Panc1 (cell line): ENCODE data around the gene EOLA2. TPM values are rescaled to one million over a fixed set of nuclear protein-coding genes. Genes with fewer than 3 reads are reported as not detected.

Experiments used
- ATAC-seq: fragments of 200-7000 bp; cut with Tn5 transposase; 2 replicates; pipeline ENCODE4 v1.9.1; 2020; ENCODE audit warnings: mild to moderate bottlenecking, moderate library complexity
- BruUV-seq: library from RNA; stranded (reverse); fragments of 400-500 nt; replicated peaks from 2 replicates; lab custom pipeline; 2021; lab: Mats Ljungman, UMichigan
- CTCF ChIA-PET: fragments of 300-600 bp; sonication (Branson Sonifier 250); formaldehyde crosslinking; loops from one replicate; lab custom pipeline; 2022; ENCODE audit warnings: antibody characterized with exemption; lab: Charles Lee
- POLR2A ChIA-PET: fragments of 300-600 bp; sonication (Branson Sonifier 250); formaldehyde crosslinking; loops from one replicate; lab custom pipeline; 2022; ENCODE audit warnings: antibody characterized with exemption; lab: Charles Lee
- DNase-seq: peaks from one replicate; pipeline ENCODE4 v3.0.0-alpha.2; 2010; ENCODE audit warnings: low read depth, low spot score
- H3K27ac ChIP-seq: 2 replicates; pipeline ENCODE4 v1.5.1; 2011; ENCODE audit warnings: mild to moderate bottlenecking, low read length, inconsistent platforms
- H3K27me3 ChIP-seq: fragments of 200-500 bp; sonication (Bioruptor generic); 2 replicates; pipeline ENCODE4 v1.6.0; 2014; ENCODE audit warnings: low read length, inconsistent platforms; ENCODE audit not compliant: control insufficient read depth, insufficient read depth
- H3K36me3 ChIP-seq: fragments of 200-500 bp; sonication (Bioruptor generic); 2 replicates; pipeline ENCODE4 v1.5.1; 2014; ENCODE audit warnings: inconsistent platforms, mild to moderate bottlenecking, low read length, moderate library complexity; ENCODE audit not compliant: control insufficient read depth, insufficient read depth
- H3K4me1 ChIP-seq: 2 replicates; pipeline ENCODE4 v1.5.1; 2011; ENCODE audit warnings: inconsistent platforms, mild to moderate bottlenecking, low read length, moderate library complexity; ENCODE audit not compliant: control insufficient read depth, insufficient read depth
- H3K4me3 ChIP-seq, 2 experiments: 2 replicates each; pipeline ENCODE4 v1.5.1; 2011 to 2012; ENCODE audit warnings: low read depth in 2 of 2, low read length in 2 of 2, mild to moderate bottlenecking in 2 of 2, inconsistent platforms in 1 of 2, moderate library complexity in 1 of 2
- H3K9me3 ChIP-seq: fragments of 200-500 bp; sonication (Bioruptor generic); 2 replicates; pipeline ENCODE4 v1.5.1; 2014; ENCODE audit warnings: low read depth, mild to moderate bottlenecking, inconsistent platforms, low read length, moderate library complexity; ENCODE audit not compliant: control insufficient read depth, insufficient read depth
- CTCF ChIP-seq: fragments of 450-650 bp; IDR thresholded peaks from 2 replicates; pipeline ENCODE4 v1.5.1; 2017; ENCODE audit warnings: mild to moderate bottlenecking
- POLR2AphosphoS5 ChIP-seq: IDR thresholded peaks from 2 replicates; pipeline ENCODE4 v1.6.1; 2012; ENCODE audit warnings: mild to moderate bottlenecking, low read depth, low read length, moderate library complexity
- SIN3A ChIP-seq: IDR thresholded peaks from 2 replicates; pipeline ENCODE4 v1.6.1; 2012; ENCODE audit warnings: low read depth, mild to moderate bottlenecking, low read length, moderate library complexity, borderline replicate concordance; ENCODE audit not compliant: insufficient read depth
- TCF7L2 ChIP-seq: IDR thresholded peaks from 2 replicates; pipeline ENCODE4 v1.6.1; 2011; ENCODE audit warnings: mild to moderate bottlenecking, low read depth, low read length, inconsistent platforms
- in situ Hi-C: cut with HindIII; loops from 2 replicates; pipeline ENCODE4 v1.10.0; 2016; ENCODE audit warnings: low sequenced_read_pairs, low pct_unique_long_range_greater_than_20kb
- intact Hi-C: fragments of 100-400 bp; cut with micrococcal nuclease; formaldehyde crosslinking; loops from one replicate; pipeline ENCODE4 v1.10.0; 2022; ENCODE audit not compliant: unreplicated experiment
- total RNA-seq: library from RNA; stranded (reverse); gene quantifications from one replicate; pipeline ENCODE4 v1.2.1, GENCODE V29; 2021; ENCODE audit not compliant: unreplicated experiment
- TF ChIP-seq, protein P1 (sequence below), 2 experiments: IDR thresholded peaks; 2 replicates each; pipeline ENCODE4 v1.6.1; 2011 to 2012; ENCODE audit warnings: low read depth in 2 of 2, control low read depth in 1 of 2, low read length in 1 of 2, mild to moderate bottlenecking in 1 of 2, moderate library complexity in 1 of 2; ENCODE audit not compliant: insufficient read depth in 1 of 2

EOLA2 gene
- total RNA-seq, 1 experiment from 2014 or later, result 75.0 TPM

- Histone ChIP-seq H3K9me3 (no peaks in the 10 kb centered on the region), H3K27ac (peak overlapping the region; percentile 81), H3K36me3 (no peaks in the 10 kb centered on the region), H3K27me3 (no peaks in the 10 kb centered on the region), H3K4me3 (peak overlapping the region; percentile 58 to 76), H3K4me1 (peaks cover 7% of the 10 kb centered on the region; the same call in 1 of the 2 replicates)
- intact Hi-C loops (no loop called here), in situ Hi-C loops (no loop called here)
- ATAC-seq (peak; percentile 63), DNase-seq (no peak)
- POLR2A ChIA-PET, result interaction anchor here (0.6 to 0.7 kb wide), 5 partner anchors 173 to 1277 kb away, joined by 3 to 18 read pairs (median 10); partner anchors contain the start of gene MTM1
- TF ChIP-seq, protein P1, sequence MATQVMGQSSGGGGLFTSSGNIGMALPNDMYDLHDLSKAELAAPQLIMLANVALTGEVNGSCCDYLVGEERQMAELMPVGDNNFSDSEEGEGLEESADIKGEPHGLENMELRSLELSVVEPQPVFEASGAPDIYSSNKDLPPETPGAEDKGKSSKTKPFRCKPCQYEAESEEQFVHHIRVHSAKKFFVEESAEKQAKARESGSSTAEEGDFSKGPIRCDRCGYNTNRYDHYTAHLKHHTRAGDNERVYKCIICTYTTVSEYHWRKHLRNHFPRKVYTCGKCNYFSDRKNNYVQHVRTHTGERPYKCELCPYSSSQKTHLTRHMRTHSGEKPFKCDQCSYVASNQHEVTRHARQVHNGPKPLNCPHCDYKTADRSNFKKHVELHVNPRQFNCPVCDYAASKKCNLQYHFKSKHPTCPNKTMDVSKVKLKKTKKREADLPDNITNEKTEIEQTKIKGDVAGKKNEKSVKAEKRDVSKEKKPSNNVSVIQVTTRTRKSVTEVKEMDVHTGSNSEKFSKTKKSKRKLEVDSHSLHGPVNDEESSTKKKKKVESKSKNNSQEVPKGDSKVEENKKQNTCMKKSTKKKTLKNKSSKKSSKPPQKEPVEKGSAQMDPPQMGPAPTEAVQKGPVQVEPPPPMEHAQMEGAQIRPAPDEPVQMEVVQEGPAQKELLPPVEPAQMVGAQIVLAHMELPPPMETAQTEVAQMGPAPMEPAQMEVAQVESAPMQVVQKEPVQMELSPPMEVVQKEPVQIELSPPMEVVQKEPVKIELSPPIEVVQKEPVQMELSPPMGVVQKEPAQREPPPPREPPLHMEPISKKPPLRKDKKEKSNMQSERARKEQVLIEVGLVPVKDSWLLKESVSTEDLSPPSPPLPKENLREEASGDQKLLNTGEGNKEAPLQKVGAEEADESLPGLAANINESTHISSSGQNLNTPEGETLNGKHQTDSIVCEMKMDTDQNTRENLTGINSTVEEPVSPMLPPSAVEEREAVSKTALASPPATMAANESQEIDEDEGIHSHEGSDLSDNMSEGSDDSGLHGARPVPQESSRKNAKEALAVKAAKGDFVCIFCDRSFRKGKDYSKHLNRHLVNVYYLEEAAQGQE (IDR thresholded peaks at IDR 0.05; ENCODE audit: insufficient read depth in 1 of 2, low read depth in 2 of 2, low read length in 1 of 2), result no peak
- TF ChIP-seq TCF7L2 (no peak), POLR2AphosphoS5 (no peak), CTCF (no peak)
- CTCF ChIA-PET, result interaction anchor here (0.5 to 0.7 kb wide), 3 partner anchors 416 to 1444 kb away, joined by 4 to 9 read pairs (median 7); no protein-coding TSS in a partner anchor
- BruUV-seq, result no TSS peak
These were observed 1.3 kb upstream of the EOLA2 start for GRCh38 chrX:149939655-149939904.

- H3K4me1 ChIP-seq, result peaks cover 7% of the 10 kb centered on the region; the same call in 1 of the 2 replicates
- DNase-seq, result no peak
- H3K27ac ChIP-seq, result no peak overlapping the region; the same call in 1 of the 2 replicates
- ATAC-seq, result peak; percentile 17; the same call in 1 of the 2 replicates
- TF ChIP-seq, protein P1 (IDR thresholded peaks at IDR 0.05; ENCODE audit: insufficient read depth in 1 of 2, low read depth in 2 of 2, low read length in 1 of 2), result no peak
- TF ChIP-seq POLR2AphosphoS5 (no peak), TCF7L2 (no peak), SIN3A (no peak), CTCF (no peak)
- POLR2A ChIA-PET, result interaction anchor here (0.6 to 0.7 kb wide), 3 partner anchors 173 to 942 kb away, joined by 10 to 18 read pairs (median 13); no protein-coding TSS in a partner anchor
- H3K4me3 ChIP-seq, result peak overlapping the region; percentile 95 to 99
- BruUV-seq, result no TSS peak
- H3K36me3 ChIP-seq, result no peaks in the 10 kb centered on the region
- intact Hi-C loops (no loop called here), in situ Hi-C loops (no loop called here)
- CTCF ChIA-PET, result interaction anchor here (0.6 to 0.9 kb wide), 3 partner anchors 44 to 1443 kb away, joined by 3 to 7 read pairs (median 3); no protein-coding TSS in a partner anchor
- no peaks in the 10 kb centered on the region for H3K27me3 ChIP-seq
- H3K9me3 ChIP-seq, result no peaks in the 10 kb centered on the region
These were observed 777 bp upstream of the EOLA2 start for GRCh38 chrX:149938881-149939654.
